Keratinocyte (primary cell): Measurements from ENCODE around the gene BGN. TPM values are rescaled to one million over a fixed set of nuclear protein-coding genes. Genes with fewer than 3 reads are reported as not detected.

Experiments used
- DNase-seq: peaks from one replicate; pipeline ENCODE4 v3.0.0-alpha.2; 2011; ENCODE audit warnings: low read depth, missing footprints, low spot score
- FAIRE-seq: peaks from 2 replicates; lab custom pipeline; 2011; peaks lifted over from hg19 to GRCh38; lab: Jason Lieb, UNC
- H2AFZ ChIP-seq: 2 replicates; pipeline ENCODE4 v1.6.0; 2012; ENCODE audit warnings: low read length, control low read depth, inconsistent platforms; ENCODE audit not compliant: control insufficient read depth
- H3K27ac ChIP-seq: 2 replicates; pipeline ENCODE4 v1.5.1; 2011; ENCODE audit warnings: low read length; ENCODE audit not compliant: control insufficient read depth, insufficient read depth
- H3K27me3 ChIP-seq: 3 replicates; pipeline ENCODE4 v1.6.0; 2011; ENCODE audit warnings: low read length; ENCODE audit not compliant: control insufficient read depth, insufficient read depth; ENCODE audit errors: extremely low read depth
- H3K36me3 ChIP-seq, 2 experiments: 2 replicates in 1 of 2; 3 replicates in 1 of 2; pipeline ENCODE4 v1.5.1; 2011; ENCODE audit warnings: low read length in 2 of 2, mild to moderate bottlenecking in 1 of 2; ENCODE audit not compliant: control insufficient read depth in 2 of 2, insufficient read depth in 2 of 2; ENCODE audit errors: extremely low read depth in 1 of 2
- H3K4me1 ChIP-seq: 3 replicates; pipeline ENCODE4 v1.5.1; 2011; ENCODE audit warnings: low read length; ENCODE audit not compliant: control insufficient read depth, insufficient read depth; ENCODE audit errors: extremely low read depth
- H3K4me2 ChIP-seq: 3 replicates; pipeline ENCODE4 v1.6.0; 2011; ENCODE audit warnings: low read depth, low read length; ENCODE audit not compliant: control insufficient read depth, insufficient read depth; ENCODE audit errors: extremely low read depth
- H3K4me3 ChIP-seq, 3 experiments: fragments of 200-600 bp in 1 of 3; sonication (generic) in 1 of 3; 2 replicates in 2 of 3; 3 replicates in 1 of 3; pipeline ENCODE4 v1.5.1; 2011 to 2016; ENCODE audit warnings: low read length in 3 of 3, mild to moderate bottlenecking in 3 of 3, control low read depth in 2 of 3, inconsistent platforms in 1 of 3, low read depth in 1 of 3, mixed read lengths in 1 of 3, mixed run types in 1 of 3, moderate library complexity in 1 of 3; ENCODE audit not compliant: control insufficient read depth in 2 of 3, insufficient read depth in 2 of 3; ENCODE audit errors: extremely low read depth in 1 of 3
- H3K79me2 ChIP-seq: 2 replicates; pipeline ENCODE4 v1.6.0; 2012; ENCODE audit warnings: low read length; ENCODE audit not compliant: control insufficient read depth, insufficient read depth
- H3K9ac ChIP-seq: 3 replicates; pipeline ENCODE4 v1.6.0; 2011; ENCODE audit warnings: low read length; ENCODE audit not compliant: control insufficient read depth, insufficient read depth; ENCODE audit errors: extremely low read depth
- H3K9me1 ChIP-seq: 3 replicates; pipeline ENCODE4 v1.6.0; 2011; ENCODE audit warnings: low read length; ENCODE audit not compliant: control insufficient read depth, insufficient read depth; ENCODE audit errors: extremely low read depth
- H3K9me3 ChIP-seq: 2 replicates; pipeline ENCODE4 v1.5.1; 2012; ENCODE audit warnings: low read depth, low read length; ENCODE audit not compliant: control insufficient read depth
- H4K20me1 ChIP-seq: 3 replicates; pipeline ENCODE4 v1.6.0; 2011; ENCODE audit warnings: low read length; ENCODE audit not compliant: control insufficient read depth, insufficient read depth; ENCODE audit errors: extremely low read depth
- EZH2 ChIP-seq: IDR thresholded peaks from one replicate; pipeline ENCODE4 v1.6.1; 2012; ENCODE audit warnings: inconsistent platforms, mild to moderate bottlenecking, low read length, moderate library complexity
- dilution Hi-C: fragments of 300-500 bp; cut with MboI; formaldehyde crosslinking; loops from one replicate; pipeline ENCODE4 v1.7.0; 2020; ENCODE audit warnings: low sequenced_read_pairs; ENCODE audit not compliant: extremely low pct_ligation_motif_present
- polyA plus RNA-seq, 5 experiments: library from polyadenylated mRNA; depleted of rRNA in 3 of 5; stranded (reverse) in 3 of 5; stranded (forward) in 1 of 5; unstranded in 1 of 5; fragments of >200 nt; gene quantifications; 1 replicate in 1 of 5; 2 replicates in 3 of 5; 3 replicates in 1 of 5; pipeline versions ENCODE4 v1.2.1 to v1.2.3, GENCODE V29; 2011 to 2012; ENCODE audit warnings: missing spikeins in 2 of 5, low read depth in 1 of 5, low replicate concordance in 1 of 5
- TF ChIP-seq, protein P1 (sequence below), 3 experiments: IDR thresholded peaks in 1 of 3; conservative IDR thresholded peaks in 1 of 3; optimal IDR thresholded peaks in 1 of 3; 2 replicates in 2 of 3; 3 replicates in 1 of 3; pipeline versions ENCODE3 to v1.5.1; 2011; ENCODE audit warnings: low read length in 3 of 3, mild to moderate bottlenecking in 3 of 3, moderate library complexity in 2 of 3, control low read depth in 1 of 3, inconsistent platforms in 1 of 3; ENCODE audit not compliant: insufficient read depth in 2 of 3; ENCODE audit errors: extremely low read depth in 1 of 3

BGN gene
- polyA plus RNA-seq, 1 donor (not counting 4 experiments of a cell fraction or from before 2014, with no cell fraction given), result 0.07 TPM

GRCh38 chrX:153492543-153492942, 2.2 kb upstream of the BGN start:
- Histone ChIP-seq H3K4me1 (peaks cover 2% of the 10 kb centered on the region), H3K27me3 (peaks cover 21% of the 10 kb centered on the region), H3K79me2 (no peaks in the 10 kb centered on the region), H3K9me3 (no peaks in the 10 kb centered on the region), H2AFZ (no peak overlapping the region), H3K9me1 (no peaks in the 10 kb centered on the region), H3K4me2 (no peak overlapping the region), H3K4me3 (no peak overlapping the region), H3K36me3 (no peaks in the 10 kb centered on the region), H3K9ac (no peak overlapping the region), H3K27ac (no peak overlapping the region), H4K20me1 (no peaks in the 10 kb centered on the region)
- no peak for DNase-seq
- dilution Hi-C loops, result no loop called here
- no peak for FAIRE-seq
- TF ChIP-seq, protein P1, sequence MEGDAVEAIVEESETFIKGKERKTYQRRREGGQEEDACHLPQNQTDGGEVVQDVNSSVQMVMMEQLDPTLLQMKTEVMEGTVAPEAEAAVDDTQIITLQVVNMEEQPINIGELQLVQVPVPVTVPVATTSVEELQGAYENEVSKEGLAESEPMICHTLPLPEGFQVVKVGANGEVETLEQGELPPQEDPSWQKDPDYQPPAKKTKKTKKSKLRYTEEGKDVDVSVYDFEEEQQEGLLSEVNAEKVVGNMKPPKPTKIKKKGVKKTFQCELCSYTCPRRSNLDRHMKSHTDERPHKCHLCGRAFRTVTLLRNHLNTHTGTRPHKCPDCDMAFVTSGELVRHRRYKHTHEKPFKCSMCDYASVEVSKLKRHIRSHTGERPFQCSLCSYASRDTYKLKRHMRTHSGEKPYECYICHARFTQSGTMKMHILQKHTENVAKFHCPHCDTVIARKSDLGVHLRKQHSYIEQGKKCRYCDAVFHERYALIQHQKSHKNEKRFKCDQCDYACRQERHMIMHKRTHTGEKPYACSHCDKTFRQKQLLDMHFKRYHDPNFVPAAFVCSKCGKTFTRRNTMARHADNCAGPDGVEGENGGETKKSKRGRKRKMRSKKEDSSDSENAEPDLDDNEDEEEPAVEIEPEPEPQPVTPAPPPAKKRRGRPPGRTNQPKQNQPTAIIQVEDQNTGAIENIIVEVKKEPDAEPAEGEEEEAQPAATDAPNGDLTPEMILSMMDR (optimal IDR thresholded peaks at IDR 0.05 in 1 of 3, IDR thresholded peaks at IDR 0.05 in 1 of 3, conservative IDR thresholded peaks at IDR 0.05 in 1 of 3; ENCODE audit: extremely low read depth in 1 of 3, insufficient read depth in 2 of 3, low read length in 3 of 3), result no peak
- no peak for TF ChIP-seq EZH2

DNA sequence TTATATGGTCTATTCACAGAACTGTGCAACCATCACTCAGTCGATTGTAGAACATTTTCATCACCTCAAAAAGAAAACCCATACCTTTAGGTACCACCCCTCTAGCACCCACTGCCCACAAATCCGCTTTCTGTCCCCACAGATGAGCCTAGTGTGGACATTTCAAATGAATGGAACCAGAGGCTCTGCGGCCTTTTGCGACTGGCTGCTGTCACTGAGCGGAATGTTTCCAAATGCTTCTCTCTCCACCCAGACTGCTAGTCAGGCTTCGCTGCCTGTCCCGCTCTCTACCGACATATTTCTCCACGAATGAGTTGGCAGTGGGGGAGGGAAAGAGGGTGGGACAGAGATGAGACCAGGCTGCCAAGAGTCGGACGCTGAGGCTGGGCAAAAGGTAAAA, 1.7 kb upstream of the BGN start:
- Histone ChIP-seq H3K9me1 (no peaks in the 10 kb centered on the region), H3K27ac (no peak overlapping the region), H3K27me3 (peaks cover 21% of the 10 kb centered on the region), H3K9ac (no peak overlapping the region), H4K20me1 (no peaks in the 10 kb centered on the region), H2AFZ (no peak overlapping the region), H3K4me2 (no peak overlapping the region), H3K4me1 (peaks cover 2% of the 10 kb centered on the region), H3K36me3 (no peaks in the 10 kb centered on the region), H3K4me3 (no peak overlapping the region), H3K9me3 (no peaks in the 10 kb centered on the region), H3K79me2 (no peaks in the 10 kb centered on the region)
- DNase-seq (no peak), FAIRE-seq (no peak)
- TF ChIP-seq, protein P1 (optimal IDR thresholded peaks at IDR 0.05 in 1 of 3, IDR thresholded peaks at IDR 0.05 in 1 of 3, conservative IDR thresholded peaks at IDR 0.05 in 1 of 3; ENCODE audit: extremely low read depth in 1 of 3, insufficient read depth in 2 of 3, low read length in 3 of 3), result no peak
- no peak for TF ChIP-seq EZH2
- dilution Hi-C loops, result no loop called here
